Measurements from ENCODE around the gene IDH2.
"Not testable (repeated sequence)": the region's sequence is repeated elsewhere in the genome, so short reads cannot be mapped to it uniquely, and the experiment has no call there.

IDH2 gene

DNA sequence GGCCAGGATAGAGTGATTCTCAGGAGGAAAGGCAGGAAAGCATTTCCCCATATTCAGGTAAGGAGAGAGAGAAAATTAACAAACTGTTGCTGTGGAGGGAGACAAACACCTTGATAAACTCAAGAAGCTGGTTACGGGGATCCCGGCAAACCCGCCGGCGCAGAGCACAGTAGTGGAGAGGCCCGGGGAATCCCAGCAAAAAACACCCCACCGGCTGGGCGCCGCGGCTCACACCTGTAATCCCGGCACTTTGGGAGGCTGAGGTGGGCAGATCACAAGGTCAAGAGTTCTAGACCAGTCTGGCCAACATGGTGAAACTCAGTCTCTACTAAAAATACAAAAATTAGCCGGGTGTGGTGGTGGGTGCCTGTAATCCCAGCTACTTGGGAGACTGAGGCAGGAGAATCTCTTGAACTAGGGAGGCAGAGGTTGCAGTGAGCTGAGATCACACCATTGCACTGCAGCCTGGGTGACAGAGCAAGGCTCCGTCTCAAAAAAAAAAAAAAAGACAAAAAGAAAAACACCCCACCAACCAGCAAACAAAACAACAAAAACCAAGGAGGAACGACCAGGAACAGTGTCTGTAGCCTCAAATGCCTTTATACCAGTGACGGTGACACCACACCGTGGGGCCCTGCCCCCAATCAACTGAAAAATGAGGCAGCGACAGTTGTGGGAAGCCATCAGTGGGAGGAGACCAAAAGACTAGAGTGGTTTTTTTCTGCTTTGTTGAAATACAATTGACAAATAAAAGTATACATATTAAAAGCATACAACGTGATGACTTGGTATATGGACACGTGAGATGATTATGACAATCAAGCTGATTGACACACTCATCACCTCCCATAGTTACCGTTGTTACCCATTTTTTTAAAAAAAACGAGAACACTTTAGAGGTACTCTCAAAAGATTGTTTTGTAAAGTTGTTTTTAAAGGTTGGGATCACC is 40.2 kb upstream of the IDH2 start:
- no peak for TF ChIP-seq CTCF (conservative IDR thresholded peaks at IDR 0.05)
- TF ChIP-seq ZFX (IDR thresholded peaks at IDR 0.05) = no peak
- no peak overlapping the region for H3K27ac ChIP-seq

- H3K27ac ChIP-seq = no peak overlapping the region
- TF ChIP-seq CTCF (conservative IDR thresholded peaks at IDR 0.05) = no peak
- TF ChIP-seq ZFX (IDR thresholded peaks at IDR 0.05) = no peak
Observed at GRCh38 chr15:90141646-90142045, 39.4 kb upstream of the IDH2 start.

GRCh38 chr15:90139549-90139948 is 37.3 kb upstream of the IDH2 start:
- not testable (repeated sequence) for H3K27ac ChIP-seq

GRCh38 chr15:90138071-90138833 is 36.0 kb upstream of the IDH2 start:
- TF ChIP-seq CTCF (conservative IDR thresholded peaks at IDR 0.05) = no peak
- no peak for TF ChIP-seq ZFX (IDR thresholded peaks at IDR 0.05)
- H3K27ac ChIP-seq = no peak overlapping the region

- H3K27ac ChIP-seq = no peak overlapping the region
- TF ChIP-seq ZFX (IDR thresholded peaks at IDR 0.05) = no peak
- no peak for TF ChIP-seq CTCF (conservative IDR thresholded peaks at IDR 0.05)
Observed at GRCh38 chr15:90132437-90132836, 30.2 kb upstream of the IDH2 start.

GRCh38 chr15:90131848-90132247 is 29.6 kb upstream of the IDH2 start:
- no peak overlapping the region for H3K27ac ChIP-seq
- no peak for TF ChIP-seq ZFX (IDR thresholded peaks at IDR 0.05)
- no peak for TF ChIP-seq CTCF (conservative IDR thresholded peaks at IDR 0.05)

DNA sequence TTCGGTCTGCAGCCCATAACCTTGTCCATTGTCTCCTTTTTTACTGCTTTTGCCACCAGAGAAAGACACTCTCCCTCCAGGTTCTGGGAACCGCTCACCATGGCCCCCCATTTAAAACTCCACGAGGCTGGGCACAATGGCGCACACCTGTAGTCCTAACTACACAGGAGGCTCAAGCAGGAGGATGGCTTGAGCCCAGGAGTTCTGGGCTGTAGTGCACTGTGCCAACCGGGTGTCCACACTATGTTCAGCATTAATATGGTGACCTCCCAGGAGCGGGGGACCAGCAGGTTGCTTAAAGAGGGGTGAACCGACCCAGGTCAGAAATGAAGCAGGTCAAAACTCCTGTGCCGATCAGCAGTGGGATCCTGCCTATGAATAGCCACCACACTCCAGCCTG is 28.0 kb upstream of the IDH2 start:
- TF ChIP-seq ZFX (IDR thresholded peaks at IDR 0.05) (no peak), CTCF (conservative IDR thresholded peaks at IDR 0.05) (no peak)
- no peak overlapping the region for H3K27ac ChIP-seq
